Lower leg skin (tissue), 4 donors: ENCODE results near the gene VPS16. TPM values are rescaled to one million over a fixed set of nuclear protein-coding genes. Genes with fewer than 3 reads are reported as not detected.

Experiments used
- DNase-seq, 2 donors: peaks; one replicate each; pipeline ENCODE4 v3.0.0-alpha.2; 2019; ENCODE audit warnings: low spot score in 2 of 2
- H3K4me3 ChIP-seq: fragments of 200-600 bp; sonication (generic); 2 replicates; pipeline ENCODE4 v1.5.1; 2017; ENCODE audit warnings: mild to moderate bottlenecking, low read depth; ENCODE audit not compliant: poor library complexity, severe bottlenecking
- CTCF ChIP-seq, 3 donors: fragments of 450-650 bp; IDR thresholded peaks; one replicate each; pipeline ENCODE4 v1.5.1; 2016; ENCODE audit warnings: antibody characterized with exemption in 3 of 3, mild to moderate bottlenecking in 3 of 3, moderate library complexity in 2 of 3
- POLR2A ChIP-seq, 2 donors: fragments of 450-650 bp; IDR thresholded peaks; one replicate each; pipeline ENCODE4 v1.6.1; 2016 to 2017; ENCODE audit warnings: antibody characterized with exemption in 2 of 2, mild to moderate bottlenecking in 1 of 2, moderate library complexity in 1 of 2
- WGBS, 2 donors: methylation state at CpG; one replicate each; pipeline ENCODE4 v1.1.5; 2018; 5-methylcytosine and 5-hydroxymethylcytosine counted together
- intact Hi-C: fragments of 100-400 bp; cut with DNase I; formaldehyde crosslinking; loops from one replicate; pipeline ENCODE4 v1.15.0; 2023; ENCODE audit warnings: low total_unique reads
- total RNA-seq, 4 donors: library from RNA; depleted of rRNA; stranded (reverse); fragments of >200 nt; gene quantifications; one replicate each; pipeline ENCODE4 v1.1.0, GENCODE V29; 2016

VPS16 gene
- total RNA-seq, 4 donors from 2014 or later = 34.9 to 39.2 (median 37.7) TPM

GRCh38 chr20:2878515-2878914, 38.0 kb downstream of the VPS16 start:
- intact Hi-C loops = no loop called here
- TF ChIP-seq CTCF (IDR thresholded peaks at IDR 0.05) (no peak), POLR2A (IDR thresholded peaks at IDR 0.05) (no peak)

GRCh38 chr20:2879146-2879545, 38.6 kb downstream of the VPS16 start:
- 38 to 43% methylated on average over 3 of the region's 3 CpGs for WGBS, 2 donors
- H3K4me3 ChIP-seq = no peak overlapping the region
- DNase-seq = no peak
- TF ChIP-seq CTCF (IDR thresholded peaks at IDR 0.05) (no peak), POLR2A (IDR thresholded peaks at IDR 0.05) (no peak)
- intact Hi-C loops = no loop called here

More at GRCh38 chr20:2878515-2878914, 38.0 kb downstream of the VPS16 start:
- no peak overlapping the region for H3K4me3 ChIP-seq
- 97 to 98% methylated on average over 1 of the region's 1 CpG for WGBS, 2 donors
- no peak for DNase-seq

- no peak for TF ChIP-seq CTCF (IDR thresholded peaks at IDR 0.05)
- H3K4me3 ChIP-seq = no peak overlapping the region
- no peak for DNase-seq
- intact Hi-C loops = no loop called here
- WGBS, 2 donors = 85 to 87% methylated on average over 7 of the region's 7 CpGs
Measured at GRCh38 chr20:2880650-2881049, 40.1 kb downstream of the VPS16 start.

- intact Hi-C loops = no loop called here
- 60 to 80% methylated on average over 3 of the region's 3 CpGs for WGBS, 2 donors
- TF ChIP-seq POLR2A (IDR thresholded peaks at IDR 0.05) (no peak), CTCF (IDR thresholded peaks at IDR 0.05) (no peak)
- no peak for DNase-seq
- H3K4me3 ChIP-seq = no peak overlapping the region
Measured at GRCh38 chr20:2883726-2884637, 43.4 kb downstream of the VPS16 start.

- 92 to 95% methylated on average over 3 of the region's 3 CpGs for WGBS, 2 donors
- no peak for DNase-seq
- intact Hi-C loops = no loop called here
- H3K4me3 ChIP-seq = no peak overlapping the region
- no peak for TF ChIP-seq CTCF (IDR thresholded peaks at IDR 0.05)
- no peak for TF ChIP-seq POLR2A (IDR thresholded peaks at IDR 0.05)
Measured at GRCh38 chr20:2887715-2888114, 47.2 kb downstream of the VPS16 start.
